Activated CD4-positive, alpha-beta T cell treated with anti-CD3 and anti-CD28 coated beads for 36 hours (primary cell): ENCODE results near the gene ATXN7L3. TPM values are rescaled to one million over a fixed set of nuclear protein-coding genes. Genes with fewer than 3 reads are reported as not detected.
A peak's percentile ranks its signal among the peaks of the same experiment; 100 is the strongest.

ENCODE experiments used
- ATAC-seq: fragments of 200-7000 bp; cut with Tn5 transposase; one replicate; pipeline ENCODE4 v1.10.0; 2021; ENCODE audit warnings: mild to moderate bottlenecking, moderate library complexity
- CTCF ChIA-PET: fragments of 350-600 bp; sonication (Branson Sonifier 250); formaldehyde crosslinking; loops from one replicate; lab custom pipeline; 2021; ENCODE audit warnings: antibody characterized with exemption; lab: Charles Lee
- POLR2A ChIA-PET: fragments of 350-600 bp; sonication (Branson Sonifier 250); formaldehyde crosslinking; loops from one replicate; lab custom pipeline; 2021; ENCODE audit warnings: antibody characterized with exemption, inconsistent platforms; lab: Charles Lee
- DNase-seq: peaks from one replicate; pipeline ENCODE4 v3.0.0-alpha.2; 2020
- H3K27ac Mint-ChIP-seq: one replicate; pipeline ENCODE4 v1.8.0; 2021; ENCODE audit warnings: mixed read lengths
- H3K27me3 Mint-ChIP-seq: one replicate; pipeline ENCODE4 v1.8.0; 2021; ENCODE audit warnings: mixed read lengths
- H3K36me3 Mint-ChIP-seq: one replicate; pipeline ENCODE4 v1.8.0; 2021; ENCODE audit warnings: low read depth, mixed read lengths
- H3K4me1 Mint-ChIP-seq: one replicate; pipeline ENCODE4 v1.8.0; 2021; ENCODE audit warnings: mixed read lengths
- H3K4me3 Mint-ChIP-seq: one replicate; pipeline ENCODE4 v1.8.0; 2021; ENCODE audit warnings: mild to moderate bottlenecking, moderate library complexity, mixed read lengths
- H3K9me3 Mint-ChIP-seq: one replicate; pipeline ENCODE4 v1.8.0; 2021; ENCODE audit warnings: low read depth, mixed read lengths
- intact Hi-C, 2 experiments: fragments of 100-400 bp; cut with DNase I in 1 of 2; cut with micrococcal nuclease in 1 of 2; formaldehyde crosslinking; loops; one replicate each; pipeline versions ENCODE4 v1.14.2 to v1.15.1; 2022 to 2024; cut with DNase I, micrococcal nuclease
- total RNA-seq, 2 experiments: library from RNA; stranded (reverse); gene quantifications; one replicate each; pipeline ENCODE4 v1.2.3, GENCODE V29; 2021

Gene ATXN7L3
- total RNA-seq, 2 experiments from 2014 or later, result 66.3 to 70.6 TPM

DNA sequence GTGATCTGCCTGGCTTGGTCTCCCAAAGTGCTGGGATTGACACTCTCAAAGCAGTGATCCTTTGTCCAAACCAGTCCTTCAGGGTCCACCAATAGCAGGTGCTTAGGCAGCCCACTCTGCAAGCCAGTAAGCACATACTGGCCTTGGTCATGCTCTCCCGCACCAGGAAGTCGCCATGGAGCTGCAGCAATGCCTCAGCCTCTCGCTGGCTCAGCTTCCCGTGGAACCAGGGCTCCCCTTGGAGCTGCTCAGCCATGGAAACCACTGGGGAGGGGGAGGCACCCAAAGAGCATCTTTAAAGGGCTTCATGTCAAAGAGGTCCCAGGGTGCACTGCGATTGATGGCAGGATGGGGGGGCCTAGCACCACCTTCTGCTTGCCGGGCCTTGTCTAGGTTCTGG, 29.4 kb upstream of the ATXN7L3 start:
- Mint-ChIP-seq H3K4me3 (no peak overlapping the region), H3K27ac (no peak overlapping the region), H3K36me3 (no peaks in the 10 kb centered on the region), H3K4me1 (no peaks in the 10 kb centered on the region), H3K27me3 (no peaks in the 10 kb centered on the region), H3K9me3 (no peaks in the 10 kb centered on the region)
- ATAC-seq (no peak), DNase-seq (no peak)
- CTCF ChIA-PET, result no interaction called here
- intact Hi-C loops, result no loop called here
- POLR2A ChIA-PET, result no interaction called here

GRCh38 chr17:44223541-44224071, 23.9 kb upstream of the ATXN7L3 start:
- Mint-ChIP-seq H3K27me3 (no peaks in the 10 kb centered on the region), H3K36me3 (no peaks in the 10 kb centered on the region), H3K4me1 (peaks cover 11% of the 10 kb centered on the region), H3K9me3 (no peaks in the 10 kb centered on the region), H3K27ac (no peak overlapping the region), H3K4me3 (no peak overlapping the region)
- ATAC-seq (no peak), DNase-seq (no peak)
- intact Hi-C loops, result loop anchor here in 1 of 2 experiments (5.0 kb wide), 1 partner anchor 1094 kb away; the partner anchor contains the start of gene MAP3K14
- ChIA-PET POLR2A (no interaction called here), CTCF (interaction anchor here (0.9 to 5.4 kb wide), 5 partner anchors 13 to 107 kb away, joined by 3 to 38 read pairs (median 3); no protein-coding TSS in a partner anchor)

DNA sequence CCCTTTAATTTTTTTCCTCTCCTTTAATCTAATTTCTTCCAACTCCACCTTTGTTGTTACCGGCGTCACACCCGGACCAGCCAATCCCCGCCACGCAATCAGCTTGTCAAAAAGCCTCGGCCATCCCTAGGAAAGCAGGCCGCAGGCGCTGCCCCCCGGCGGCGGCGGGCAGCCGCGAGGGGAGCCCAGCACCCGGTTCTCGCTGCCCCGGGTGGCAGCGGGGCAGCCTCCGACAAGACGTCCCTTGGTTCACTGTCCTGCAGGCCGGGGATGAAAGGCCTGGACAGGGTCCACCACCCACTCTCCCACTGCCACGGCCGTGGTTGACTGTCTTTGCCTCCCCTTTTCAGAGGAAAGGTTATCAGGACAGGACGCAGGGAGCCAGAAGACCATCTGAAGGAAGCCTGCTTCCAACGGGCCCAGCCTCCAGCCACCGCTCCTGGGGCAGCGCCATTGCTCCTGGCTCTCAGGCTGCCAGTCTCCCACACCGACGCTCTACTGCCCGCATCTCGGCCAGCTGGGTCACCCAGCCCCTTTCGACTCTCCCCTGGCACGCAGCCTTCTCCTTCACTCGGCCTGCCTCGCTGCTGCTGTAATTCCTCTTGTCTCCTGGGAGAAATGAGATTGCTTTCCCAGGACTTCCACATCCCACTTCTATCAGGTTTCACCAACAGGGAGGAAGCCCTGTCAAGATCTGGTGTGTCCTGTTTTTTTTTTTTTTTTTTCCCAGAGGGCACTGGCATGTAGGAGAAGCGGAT, 22.6 kb upstream of the ATXN7L3 start:
- peak; percentile 71 for DNase-seq
- no peaks in the 10 kb centered on the region for H3K9me3 Mint-ChIP-seq
- CTCF ChIA-PET, result interaction anchor here (0.6 to 5.4 kb wide), 10 partner anchors 12 to 132 kb away, joined by 3 to 38 read pairs (median 5); partner anchors contain the start of genes GRN and TMUB2
- POLR2A ChIA-PET, result interaction anchor here (0.6 to 2.8 kb wide), 7 partner anchors 13 to 234 kb away, joined by 3 to 12 read pairs (median 4); partner anchors contain the start of gene RUNDC3A
- peaks cover 5% of the 10 kb centered on the region for H3K36me3 Mint-ChIP-seq
- H3K27me3 Mint-ChIP-seq, result no peaks in the 10 kb centered on the region
- ATAC-seq, result no peak
- intact Hi-C loops, result loop anchor here in 1 of 2 experiments (5.0 kb wide), 1 partner anchor 1095 kb away; the partner anchor contains the start of gene MAP3K14
- H3K4me1 Mint-ChIP-seq, result peaks cover 15% of the 10 kb centered on the region
- peak overlapping the region; percentile 92 for H3K27ac Mint-ChIP-seq
- H3K4me3 Mint-ChIP-seq, result peak overlapping the region; percentile 93

GRCh38 chr17:44221862-44222111, 22.1 kb upstream of the ATXN7L3 start:
- ATAC-seq, result no peak
- intact Hi-C loops, result loop anchor here (1.0 to 5.0 kb wide), 3 partner anchors 87 to 1096 kb away; partner anchors contain the start of genes MAP3K14 (in 1 of the 2), RUNDC3A (in 1 of the 2) and SLC25A39 (in 1 of the 2)
- peaks cover 19% of the 10 kb centered on the region for H3K4me1 Mint-ChIP-seq
- POLR2A ChIA-PET, result interaction anchor here (0.6 to 2.8 kb wide), 9 partner anchors 12 to 233 kb away, joined by 3 to 12 read pairs (median 4); partner anchors contain the start of genes ATXN7L3, RUNDC3A and TMUB2
- CTCF ChIA-PET, result interaction anchor here (0.6 to 5.4 kb wide), 12 partner anchors 11 to 278 kb away, joined by 3 to 38 read pairs (median 4); partner anchors contain the start of genes GRN and TMUB2
- peaks cover 9% of the 10 kb centered on the region for H3K36me3 Mint-ChIP-seq
- DNase-seq, result no peak
- H3K9me3 Mint-ChIP-seq, result no peaks in the 10 kb centered on the region
- peak overlapping the region; percentile 92 for H3K27ac Mint-ChIP-seq
- H3K4me3 Mint-ChIP-seq, result peak overlapping the region; percentile 93
- no peaks in the 10 kb centered on the region for H3K27me3 Mint-ChIP-seq

GRCh38 chr17:44221084-44221861, 21.6 kb upstream of the ATXN7L3 start:
- CTCF ChIA-PET, result interaction anchor here (0.6 to 5.4 kb wide), 15 partner anchors 11 to 1699 kb away, joined by 3 to 38 read pairs (median 4); partner anchors contain the start of genes GRN and TMUB2
- H3K9me3 Mint-ChIP-seq, result no peaks in the 10 kb centered on the region
- H3K4me1 Mint-ChIP-seq, result peaks cover 24% of the 10 kb centered on the region
- ATAC-seq (peak; percentile 21), DNase-seq (peak; percentile 81)
- peaks cover 14% of the 10 kb centered on the region for H3K36me3 Mint-ChIP-seq
- H3K27ac Mint-ChIP-seq, result peak overlapping the region; percentile 92
- intact Hi-C loops, result loop anchor here (1.0 to 5.0 kb wide), 3 partner anchors 87 to 1096 kb away; partner anchors contain the start of genes MAP3K14 (in 1 of the 2), RUNDC3A (in 1 of the 2) and SLC25A39 (in 1 of the 2)
- POLR2A ChIA-PET, result interaction anchor here (0.6 to 2.8 kb wide), 10 partner anchors 12 to 319 kb away, joined by 3 to 12 read pairs (median 4); partner anchors contain the start of genes ATXN7L3, RUNDC3A and TMUB2
- peak overlapping the region; percentile 93 for H3K4me3 Mint-ChIP-seq
- no peaks in the 10 kb centered on the region for H3K27me3 Mint-ChIP-seq

- peak overlapping the region; percentile 93 for H3K4me3 Mint-ChIP-seq
Measured at GRCh38 chr17:44220213-44221083, 20.8 kb upstream of the ATXN7L3 start.

GRCh38 chr17:44219616-44220212, 20.0 kb upstream of the ATXN7L3 start, which contains the start of gene UBTF:
Gene UBTF, minus strand, starts transcription at chr17:44219675. Its CDS starts 1,446 bp downstream, at chr17:44218229.
- Mint-ChIP-seq H3K36me3 (peaks cover 30% of the 10 kb centered on the region), H3K4me1 (peaks cover 40% of the 10 kb centered on the region)

More at GRCh38 chr17:44220213-44221083, 20.8 kb upstream of the ATXN7L3 start:
- peak; percentile 16 for ATAC-seq
- Mint-ChIP-seq H3K9me3 (no peaks in the 10 kb centered on the region), H3K27me3 (no peaks in the 10 kb centered on the region), H3K27ac (peak overlapping the region; percentile 94), H3K4me1 (peaks cover 33% of the 10 kb centered on the region), H3K36me3 (peaks cover 23% of the 10 kb centered on the region)
- intact Hi-C loops, result loop anchor here (1.0 to 5.0 kb wide), 4 partner anchors 88 to 1097 kb away; partner anchors contain the start of genes GPATCH8 (in 1 of the 2), MAP3K14 (in 1 of the 2), RUNDC3A (in 1 of the 2) and SLC25A39 (in 1 of the 2)
- peak; percentile 80 for DNase-seq
- CTCF ChIA-PET, result interaction anchor here (0.6 to 5.4 kb wide), 10 partner anchors 10 to 1698 kb away, joined by 3 to 38 read pairs (median 5); partner anchors contain the start of gene GRN
- POLR2A ChIA-PET, result interaction anchor here (0.6 to 2.8 kb wide), 5 partner anchors 11 to 318 kb away, joined by 3 to 12 read pairs (median 5); partner anchors contain the start of genes RUNDC3A and TMUB2

DNA sequence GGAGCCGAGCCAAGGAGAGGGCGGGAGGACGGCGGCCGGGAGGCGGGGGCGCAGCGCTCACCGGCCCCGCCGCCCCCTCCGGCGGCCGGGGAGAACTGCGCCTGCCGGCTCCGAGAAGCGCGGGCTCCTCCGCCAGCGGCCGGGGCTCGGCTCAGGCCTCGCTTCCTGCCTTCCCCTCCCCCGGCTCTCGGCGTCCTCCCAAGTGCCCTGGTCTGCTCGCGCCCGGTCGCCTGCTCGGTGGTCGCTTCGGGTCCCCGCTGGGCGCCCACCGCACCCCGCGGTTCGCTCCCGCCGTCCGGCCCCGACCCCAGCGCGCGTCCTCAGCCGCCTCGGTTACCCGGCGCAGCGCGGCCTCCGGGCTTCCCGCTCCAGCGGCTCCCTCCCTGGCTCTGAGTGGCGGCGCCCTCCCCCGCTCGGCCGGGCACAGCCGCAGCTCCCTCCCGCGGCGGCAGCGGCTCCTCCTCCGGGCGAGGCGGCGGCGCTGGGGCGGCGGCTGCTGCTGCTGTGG, 19.5 kb upstream of the ATXN7L3 start:
- intact Hi-C loops, result loop anchor here in 1 of 2 experiments (2.0 to 10.0 kb wide), 3 partner anchors 148 to 843 kb away; partner anchors contain the start of genes EFTUD2, G6PC3 and NMT1
- H3K36me3 Mint-ChIP-seq, result peaks cover 35% of the 10 kb centered on the region
- ATAC-seq (peak; percentile 43), DNase-seq (peak; percentile 87)
- ChIA-PET POLR2A (interaction anchor here (0.6 to 1.2 kb wide), 2 partner anchors 12 to 106 kb away, joined by 3 to 5 read pairs; no protein-coding TSS in a partner anchor), CTCF (interaction anchor here (1.2 to 5.4 kb wide), 3 partner anchors 8 to 126 kb away, joined by 4 to 38 read pairs (median 7); no protein-coding TSS in a partner anchor)
- H3K27ac Mint-ChIP-seq, result no peak overlapping the region
- H3K4me1 Mint-ChIP-seq, result peaks cover 44% of the 10 kb centered on the region
- peak overlapping the region; percentile 28 for H3K4me3 Mint-ChIP-seq
- no peaks in the 10 kb centered on the region for H3K9me3 Mint-ChIP-seq
- no peaks in the 10 kb centered on the region for H3K27me3 Mint-ChIP-seq

More at GRCh38 chr17:44219616-44220212, 20.0 kb upstream of the ATXN7L3 start, which contains the start of gene UBTF:
- peak within 1 kb of the TSS; percentile 99 for H3K4me3 Mint-ChIP-seq
- H3K27me3 Mint-ChIP-seq, result no peaks in the 10 kb centered on the region
- intact Hi-C loops, result loop anchor here (1.0 to 10.0 kb wide), 6 partner anchors 105 to 1098 kb away; partner anchors contain the start of genes EFTUD2 (in 1 of the 2), G6PC3 (in 1 of the 2), GPATCH8 (in 1 of the 2) and MAP3K14 (in 1 of the 2)
- CTCF ChIA-PET, result interaction anchor here (0.6 to 5.4 kb wide), 7 partner anchors 9 to 126 kb away, joined by 3 to 38 read pairs (median 6); no protein-coding TSS in a partner anchor
- H3K9me3 Mint-ChIP-seq, result no peaks in the 10 kb centered on the region
- peak within 1 kb of the TSS; percentile 94 for H3K27ac Mint-ChIP-seq
- ATAC-seq (peak; percentile 6), DNase-seq (peak; percentile 80)
- POLR2A ChIA-PET, result interaction anchor here (0.6 to 2.1 kb wide), 3 partner anchors 12 to 69 kb away, joined by 3 to 7 read pairs (median 3); partner anchors contain the start of gene TMUB2
